Measurements from ENCODE around the gene HPX.

DNA sequence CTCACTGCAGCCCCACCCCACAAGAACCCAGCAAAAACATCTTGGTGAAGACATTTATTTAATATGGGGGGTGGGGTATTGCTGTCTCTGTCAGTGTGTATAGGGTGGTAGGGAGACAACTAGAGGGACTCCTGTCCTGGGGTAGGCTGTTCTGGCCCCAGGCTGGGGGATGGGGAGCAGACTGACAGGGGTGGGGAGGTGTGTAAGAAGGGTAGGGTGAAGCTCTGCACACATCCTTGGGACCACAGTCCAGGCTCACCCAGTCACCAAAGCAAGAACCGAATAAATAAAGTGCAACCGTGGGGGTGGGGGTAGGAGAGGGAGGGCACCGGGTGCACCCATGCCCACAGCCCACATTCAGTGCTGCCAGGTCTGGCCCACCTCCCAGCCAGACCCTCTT is 7.8 kb upstream of the HPX start:
- TF ChIP-seq, protein P1, sequence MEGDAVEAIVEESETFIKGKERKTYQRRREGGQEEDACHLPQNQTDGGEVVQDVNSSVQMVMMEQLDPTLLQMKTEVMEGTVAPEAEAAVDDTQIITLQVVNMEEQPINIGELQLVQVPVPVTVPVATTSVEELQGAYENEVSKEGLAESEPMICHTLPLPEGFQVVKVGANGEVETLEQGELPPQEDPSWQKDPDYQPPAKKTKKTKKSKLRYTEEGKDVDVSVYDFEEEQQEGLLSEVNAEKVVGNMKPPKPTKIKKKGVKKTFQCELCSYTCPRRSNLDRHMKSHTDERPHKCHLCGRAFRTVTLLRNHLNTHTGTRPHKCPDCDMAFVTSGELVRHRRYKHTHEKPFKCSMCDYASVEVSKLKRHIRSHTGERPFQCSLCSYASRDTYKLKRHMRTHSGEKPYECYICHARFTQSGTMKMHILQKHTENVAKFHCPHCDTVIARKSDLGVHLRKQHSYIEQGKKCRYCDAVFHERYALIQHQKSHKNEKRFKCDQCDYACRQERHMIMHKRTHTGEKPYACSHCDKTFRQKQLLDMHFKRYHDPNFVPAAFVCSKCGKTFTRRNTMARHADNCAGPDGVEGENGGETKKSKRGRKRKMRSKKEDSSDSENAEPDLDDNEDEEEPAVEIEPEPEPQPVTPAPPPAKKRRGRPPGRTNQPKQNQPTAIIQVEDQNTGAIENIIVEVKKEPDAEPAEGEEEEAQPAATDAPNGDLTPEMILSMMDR (IDR thresholded peaks at IDR 0.05): no peak
- no peak for TF ChIP-seq POLR2A (IDR thresholded peaks at IDR 0.05)

Data from gastroesophageal sphincter (tissue), 3 donors.